HCT116 (cell line): Measurements from ENCODE around the gene VPS4B. TPM values are rescaled to one million over a fixed set of nuclear protein-coding genes. Genes with fewer than 3 reads are reported as not detected.

Experiments used
- ATAC-seq: fragments of 200-7000 bp; cut with Tn5 transposase; 2 replicates; pipeline ENCODE4 v1.9.1; 2020; ENCODE audit warnings: mild to moderate bottlenecking, moderate library complexity
- BruUV-seq: library from RNA; stranded (reverse); fragments of 400-500 nt; replicated peaks from 2 replicates; lab custom pipeline; 2021; lab: Mats Ljungman, UMichigan
- CTCF ChIA-PET: fragments of 300-600 bp; sonication (Branson Sonifier 250); formaldehyde crosslinking; loops from one replicate; lab custom pipeline; 2021; ENCODE audit warnings: antibody characterized with exemption; lab: Charles Lee
- POLR2A ChIA-PET: fragments of 300-600, 350-600 bp; sonication (Branson Sonifier 250); formaldehyde crosslinking; loops from one replicate; lab custom pipeline; 2021; ENCODE audit warnings: antibody characterized with exemption; lab: Charles Lee
- RAD21 ChIA-PET, 2 experiments: fragments of 300-600 bp; sonication (Branson Sonifier 250); formaldehyde crosslinking; loops; one replicate each; lab custom pipeline; 2023; ENCODE audit warnings: low total read pairs in 2 of 2; ENCODE audit not compliant: uncharacterized antibody in 2 of 2, unreplicated experiment in 2 of 2, low non-redundant PET in 1 of 2; lab: Charles Lee
- DNase-seq: peaks from one replicate; pipeline ENCODE4 v3.0.0-alpha.2; 2010; ENCODE audit warnings: low read depth, low spot score
- H2AFZ ChIP-seq: fragments of 200-600 bp; shearing (Covaris generic), sonication (generic); 2 replicates; pipeline ENCODE4 v1.6.1; 2017; ENCODE audit warnings: low read depth, mixed run types, mixed read lengths, antibody characterized with exemption, low read length; ENCODE audit not compliant: poor library complexity, severe bottlenecking
- H3K27ac ChIP-seq: 2 replicates; pipeline ENCODE4 v1.5.1; 2012; ENCODE audit warnings: low read depth, low read length
- H3K27me3 ChIP-seq: fragments of 200-600 bp; sonication (generic); 2 replicates; pipeline ENCODE4 v1.6.1; 2016; ENCODE audit warnings: mixed run types, low read length, mixed read lengths; ENCODE audit not compliant: insufficient read depth
- H3K36me3 ChIP-seq, 2 experiments: fragments of 200-500 bp in 1 of 2; fragments of 200-600 bp in 1 of 2; sonication (Bioruptor generic) in 1 of 2; sonication (generic) in 1 of 2; 2 replicates each; pipeline versions ENCODE4 v1.5.1 to v1.6.1; 2014 to 2016; ENCODE audit warnings: low read length in 2 of 2, inconsistent platforms in 1 of 2, mixed read lengths in 1 of 2, mixed run types in 1 of 2; ENCODE audit not compliant: insufficient read depth in 2 of 2, control insufficient read depth in 1 of 2
- H3K4me1 ChIP-seq, 2 experiments: fragments of 200-600 bp in 1 of 2; sonication (generic) in 1 of 2; 2 replicates each; pipeline versions ENCODE4 v1.5.1 to v1.6.1; 2012 to 2017; ENCODE audit warnings: low read length in 2 of 2, inconsistent platforms in 1 of 2, mild to moderate bottlenecking in 1 of 2, mixed read lengths in 1 of 2, mixed run types in 1 of 2, moderate library complexity in 1 of 2; ENCODE audit not compliant: insufficient read depth in 2 of 2, control insufficient read depth in 1 of 2
- H3K4me2 ChIP-seq: fragments of 200-600 bp; sonication (generic); 2 replicates; pipeline ENCODE4 v1.6.1; 2017; ENCODE audit warnings: mixed run types, low read length, mixed read lengths
- H3K4me3 ChIP-seq, 2 experiments: fragments of 200-600 bp in 1 of 2; sonication (generic) in 1 of 2; replicated peaks in 1 of 2; 2 replicates each; pipeline ENCODE4 v1.5.1; 2011 to 2016; ENCODE audit warnings: low read length in 2 of 2, control low read depth in 1 of 2, low read depth in 1 of 2, mild to moderate bottlenecking in 1 of 2, mixed read lengths in 1 of 2, mixed run types in 1 of 2
- H3K79me2 ChIP-seq: fragments of 200-600 bp; sonication (generic); 2 replicates; pipeline ENCODE4 v1.6.1; 2017; ENCODE audit warnings: mild to moderate bottlenecking, mixed run types, low read length, moderate library complexity, mixed read lengths; ENCODE audit not compliant: insufficient read depth
- H3K9ac ChIP-seq: fragments of 200-600 bp; sonication (generic); 2 replicates; pipeline ENCODE4 v1.6.1; 2016; ENCODE audit warnings: low read length, mixed read lengths
- H3K9me2 ChIP-seq: fragments of 200-600 bp; sonication (generic), shearing (Covaris generic); 2 replicates; pipeline ENCODE4 v1.6.1; 2017; ENCODE audit warnings: mixed run types, mild to moderate bottlenecking, moderate library complexity; ENCODE audit not compliant: insufficient read depth
- H3K9me3 ChIP-seq, 2 experiments: fragments of 200-500 bp in 1 of 2; fragments of 200-600 bp in 1 of 2; sonication (Bioruptor generic) in 1 of 2; sonication (generic) in 1 of 2; 2 replicates each; pipeline ENCODE4 v1.6.1; 2014 to 2017; ENCODE audit warnings: low read length in 2 of 2, mixed read lengths in 2 of 2, inconsistent platforms in 1 of 2, low read depth in 1 of 2, mild to moderate bottlenecking in 1 of 2, mixed run types in 1 of 2, moderate library complexity in 1 of 2; ENCODE audit not compliant: control insufficient read depth in 1 of 2, insufficient read depth in 1 of 2
- H4K20me1 ChIP-seq: fragments of 200-600 bp; sonication (generic), shearing (Covaris generic); 2 replicates; pipeline ENCODE4 v1.6.1; 2017; ENCODE audit warnings: mixed run types, mild to moderate bottlenecking, moderate library complexity; ENCODE audit not compliant: insufficient read depth
- ATF3 ChIP-seq: IDR thresholded peaks from 2 replicates; pipeline ENCODE4 v1.6.1; 2012
- CEBPB ChIP-seq: IDR thresholded peaks from 2 replicates; pipeline ENCODE4 v1.6.1; 2012; ENCODE audit warnings: low read depth
- EGR1 ChIP-seq: IDR thresholded peaks from 2 replicates; pipeline ENCODE4 v1.6.1; 2012; ENCODE audit warnings: low read depth
- ELF1 ChIP-seq: IDR thresholded peaks from 2 replicates; pipeline ENCODE4 v1.6.1; 2012; ENCODE audit warnings: low read depth, borderline replicate concordance
- EZH2 ChIP-seq: fragments of 200-600 bp; sonication (generic); IDR thresholded peaks from 2 replicates; pipeline ENCODE4 v1.6.1; 2017; ENCODE audit warnings: antibody characterized with exemption, mixed run types
- EZH2phosphoT487 ChIP-seq: fragments of 200-600 bp; IDR thresholded peaks from 2 replicates; pipeline ENCODE4 v1.6.1; 2018; ENCODE audit warnings: antibody characterized with exemption, borderline replicate concordance
- FOSL1 ChIP-seq: IDR thresholded peaks from 2 replicates; pipeline ENCODE4 v1.6.1; 2012; ENCODE audit warnings: low read depth
- JUND ChIP-seq: IDR thresholded peaks from 2 replicates; pipeline ENCODE4 v1.6.1; 2012
- MAX ChIP-seq: IDR thresholded peaks from 2 replicates; pipeline ENCODE4 v1.6.1; 2012
- POLR2A ChIP-seq: IDR thresholded peaks from 2 replicates; pipeline ENCODE4 v1.7.0; 2011; ENCODE audit warnings: borderline replicate concordance; ENCODE audit not compliant: insufficient read depth, insufficient read length; ENCODE audit errors: extremely low read depth
- RAD21 ChIP-seq: IDR thresholded peaks from 2 replicates; pipeline ENCODE4 v1.6.1; 2012; ENCODE audit warnings: low read depth, mild to moderate bottlenecking
- REST ChIP-seq: IDR thresholded peaks from 2 replicates; pipeline ENCODE4 v1.6.1; 2012; ENCODE audit warnings: low read depth
- SIN3A ChIP-seq: IDR thresholded peaks from 2 replicates; pipeline ENCODE4 v1.6.1; 2012; ENCODE audit warnings: low read depth
- SRF ChIP-seq: IDR thresholded peaks from 2 replicates; pipeline ENCODE4 v1.6.1; 2012; ENCODE audit warnings: low read depth
- YY1 ChIP-seq: IDR thresholded peaks from 2 replicates; pipeline ENCODE4 v1.6.1; 2011; ENCODE audit warnings: low read length, low read depth, moderate library complexity, mild to moderate bottlenecking; ENCODE audit not compliant: insufficient replicate concordance; ENCODE audit errors: extremely low read depth
- ZBTB33 ChIP-seq: IDR thresholded peaks from 2 replicates; pipeline ENCODE4 v1.6.1; 2011; ENCODE audit warnings: mild to moderate bottlenecking, low read length, moderate library complexity; ENCODE audit not compliant: insufficient replicate concordance; ENCODE audit errors: extremely low read depth
- ZFX ChIP-seq: fragments of 450-650 bp; IDR thresholded peaks from 2 replicates; pipeline ENCODE4 v1.6.1; 2017
- ZNF274 ChIP-seq: fragments of 200-500 bp; sonication (Bioruptor generic); IDR thresholded peaks from 2 replicates; pipeline ENCODE4 v1.6.1; 2014; ENCODE audit warnings: mild to moderate bottlenecking, low read depth, low read length, inconsistent platforms
- intact Hi-C: fragments of 100-400 bp; cut with micrococcal nuclease; formaldehyde crosslinking; loops from 2 replicates; pipeline ENCODE4 v1.10.0; 2022
- total RNA-seq: library from RNA; stranded (reverse); gene quantifications from one replicate; pipeline ENCODE4 v1.2.1, GENCODE V29; 2021; ENCODE audit not compliant: unreplicated experiment
- TF ChIP-seq, protein P1 (sequence below), 3 experiments: fragments of 200-600 bp in 1 of 3; sonication (generic) in 1 of 3; IDR thresholded peaks in 2 of 3; conservative IDR thresholded peaks in 1 of 3; 2 replicates each; pipeline ENCODE4 v1.5.1; 2012 to 2017; ENCODE audit warnings: low read depth in 2 of 3, low read length in 2 of 3, antibody characterized with exemption in 1 of 3, borderline replicate concordance in 1 of 3, control low read depth in 1 of 3, mild to moderate bottlenecking in 1 of 3, mixed read lengths in 1 of 3, mixed run types in 1 of 3, moderate library complexity in 1 of 3; ENCODE audit not compliant: insufficient read depth in 1 of 3

Gene VPS4B
- total RNA-seq, 1 experiment from 2014 or later: 68.3 TPM

DNA sequence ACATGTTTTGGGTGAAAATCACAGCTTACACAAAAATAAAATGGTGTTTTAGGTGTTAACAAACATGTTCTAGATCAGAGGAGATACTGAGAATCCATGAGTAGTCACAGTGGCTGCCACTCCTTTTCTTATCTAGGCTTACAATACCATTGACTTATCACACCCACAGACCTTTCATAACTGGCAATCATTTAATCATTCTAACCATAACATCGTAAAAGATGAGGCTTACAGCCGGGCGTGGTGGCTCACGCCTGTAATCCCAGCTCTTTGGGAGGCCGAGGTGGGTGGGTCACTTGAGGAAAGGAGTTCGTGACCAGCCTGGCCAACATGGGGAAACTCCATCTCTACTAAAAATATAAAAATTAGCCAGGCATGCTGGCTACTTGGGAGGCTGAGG is 35.7 kb upstream of the VPS4B start:
- Histone ChIP-seq H3K4me2 (no peak overlapping the region), H2AFZ (peak overlapping the region; percentile 8), H3K9me3 (no peaks in the 10 kb centered on the region), H3K27me3 (no peaks in the 10 kb centered on the region), H3K9ac (no peak overlapping the region), H3K9me2 (no peaks in the 10 kb centered on the region), H3K36me3 (no peaks in the 10 kb centered on the region), H3K4me1 (peaks cover 0 to 16% of the 10 kb centered on the region in 2 experiments; a peak in 2 of 4 replicates), H4K20me1 (no peaks in the 10 kb centered on the region), H3K79me2 (no peaks in the 10 kb centered on the region), H3K27ac (no peak overlapping the region), H3K4me3 (no peak overlapping the region)
- BruUV-seq: no TSS peak
- DNase-seq (no peak), ATAC-seq (no peak; the same call in 1 of the 2 replicates)
- POLR2A ChIA-PET: no interaction called here
- CTCF ChIA-PET: no interaction called here
- RAD21 ChIA-PET: no interaction called here
- intact Hi-C loops: no loop called here
- no peak for TF ChIP-seq YY1
- TF ChIP-seq RAD21: no peak
- no peak for TF ChIP-seq MAX
- TF ChIP-seq ATF3: no peak
- no peak for TF ChIP-seq ZNF274
- TF ChIP-seq SIN3A: no peak
- no peak for TF ChIP-seq REST
- TF ChIP-seq POLR2A: no peak
- TF ChIP-seq, protein P1, sequence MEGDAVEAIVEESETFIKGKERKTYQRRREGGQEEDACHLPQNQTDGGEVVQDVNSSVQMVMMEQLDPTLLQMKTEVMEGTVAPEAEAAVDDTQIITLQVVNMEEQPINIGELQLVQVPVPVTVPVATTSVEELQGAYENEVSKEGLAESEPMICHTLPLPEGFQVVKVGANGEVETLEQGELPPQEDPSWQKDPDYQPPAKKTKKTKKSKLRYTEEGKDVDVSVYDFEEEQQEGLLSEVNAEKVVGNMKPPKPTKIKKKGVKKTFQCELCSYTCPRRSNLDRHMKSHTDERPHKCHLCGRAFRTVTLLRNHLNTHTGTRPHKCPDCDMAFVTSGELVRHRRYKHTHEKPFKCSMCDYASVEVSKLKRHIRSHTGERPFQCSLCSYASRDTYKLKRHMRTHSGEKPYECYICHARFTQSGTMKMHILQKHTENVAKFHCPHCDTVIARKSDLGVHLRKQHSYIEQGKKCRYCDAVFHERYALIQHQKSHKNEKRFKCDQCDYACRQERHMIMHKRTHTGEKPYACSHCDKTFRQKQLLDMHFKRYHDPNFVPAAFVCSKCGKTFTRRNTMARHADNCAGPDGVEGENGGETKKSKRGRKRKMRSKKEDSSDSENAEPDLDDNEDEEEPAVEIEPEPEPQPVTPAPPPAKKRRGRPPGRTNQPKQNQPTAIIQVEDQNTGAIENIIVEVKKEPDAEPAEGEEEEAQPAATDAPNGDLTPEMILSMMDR (IDR thresholded peaks at IDR 0.05 in 2 of 3, conservative IDR thresholded peaks at IDR 0.05 in 1 of 3; ENCODE audit: borderline replicate concordance in 1 of 3, insufficient read depth in 1 of 3, low read depth in 2 of 3, low read length in 2 of 3): no peak
- no peak for TF ChIP-seq FOSL1
- no peak for TF ChIP-seq JUND
- TF ChIP-seq ZBTB33: no peak
- TF ChIP-seq CEBPB: no peak
- no peak for TF ChIP-seq ELF1
- TF ChIP-seq ZFX: no peak
- no peak for TF ChIP-seq EZH2phosphoT487
- no peak for TF ChIP-seq SRF
- TF ChIP-seq EGR1: no peak
- TF ChIP-seq EZH2: no peak
